Measurements from ENCODE around the gene MYRFL.

Gene MYRFL

GRCh38 chr12:70005864-70006618 lies 181.0 kb downstream of the MYRFL start:
- no peak overlapping the region for H3K27ac ChIP-seq (replicated peaks; ENCODE audit: low read length)
- no peaks in the 10 kb centered on the region for H3K79me1 ChIP-seq (ENCODE audit: low read depth, low read length)
- no peak overlapping the region for H3K4me2 ChIP-seq (ENCODE audit: insufficient read depth, low read length, poor library complexity, severe bottlenecking)
- H2BK5ac ChIP-seq (ENCODE audit: low read length), result no peak overlapping the region
- no peak overlapping the region for H3K9ac ChIP-seq (ENCODE audit: low read depth, low read length, poor library complexity)
- H3K23ac ChIP-seq (ENCODE audit: low read depth, low read length, poor library complexity), result no peak overlapping the region
- no peak overlapping the region for H3K4ac ChIP-seq (ENCODE audit: low read length)
- H3K4me1 ChIP-seq (ENCODE audit: control insufficient read depth in 2 of 2, insufficient read depth in 1 of 2, low read depth in 1 of 2, low read length in 2 of 2), result peaks cover 0 to 4% of the 10 kb centered on the region in 2 donors
- no peak for DNase-seq (ENCODE audit: low spot score)
- peak overlapping the region; percentile 76 for H2BK15ac ChIP-seq (ENCODE audit: low read length)
- peak overlapping the region; percentile 34 for H2AK5ac ChIP-seq (ENCODE audit: low read depth, low read length)
- H2BK120ac ChIP-seq (ENCODE audit: low read depth, low read length), result no peak overlapping the region
- no peak overlapping the region for H2BK12ac ChIP-seq (ENCODE audit: low read length)
- H3K14ac ChIP-seq (ENCODE audit: low read length), result peak overlapping the region; percentile 87
- H3K4me3 ChIP-seq (ENCODE audit: low read length in 2 of 2), result no peak overlapping the region
- H3K36me3 ChIP-seq (replicated peaks in 1 of 2; ENCODE audit: control insufficient read depth in 2 of 2, insufficient read depth in 2 of 2, low read length in 2 of 2), result no peaks in the 10 kb centered on the region
- no peak overlapping the region for H4K8ac ChIP-seq (ENCODE audit: low read depth, low read length)
- H3K18ac ChIP-seq (ENCODE audit: low read length), result peak overlapping the region; percentile 54
- H2AFZ ChIP-seq (ENCODE audit: low read length), result no peak overlapping the region
- H3K27me3 ChIP-seq (ENCODE audit: control insufficient read depth in 3 of 3, insufficient read depth in 3 of 3, low read depth in 1 of 3, low read length in 3 of 3), result no peaks in the 10 kb centered on the region
- H4K91ac ChIP-seq (ENCODE audit: low read depth, low read length, poor library complexity), result no peak overlapping the region
- peaks cover 0 to 6% of the 10 kb centered on the region in 2 donors for H3K9me3 ChIP-seq (replicated peaks in 1 of 2; ENCODE audit: control insufficient read depth in 2 of 2, insufficient read depth in 1 of 2, low read depth in 1 of 2, low read length in 2 of 2)
- no CpG with 5 or more reads among the region's 2 CpGs for WGBS, 2 donors (ENCODE audit: extremely low coverage in 2 of 2, insufficient read length in 2 of 2, insufficient replicate concordance in 1 of 2)

DNA sequence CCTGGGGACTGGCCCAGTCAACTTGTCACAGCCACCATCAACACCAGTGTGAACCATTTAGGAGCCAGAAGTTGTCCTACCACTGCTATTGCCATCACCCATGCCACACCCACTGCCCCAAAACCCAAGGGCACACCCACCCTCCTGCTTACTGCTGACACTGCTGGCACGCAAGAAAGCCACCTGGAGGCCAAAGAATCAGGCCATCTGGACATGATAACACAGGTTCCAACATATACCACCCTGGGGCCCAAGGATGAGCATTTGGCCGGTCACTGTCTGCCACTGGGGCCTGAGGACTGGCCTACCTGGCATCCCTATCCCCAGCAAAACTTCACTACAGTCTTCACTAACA lies 181.6 kb downstream of the MYRFL start:
- Histone ChIP-seq H3K4ac (ENCODE audit: low read length) (no peak overlapping the region), H2BK12ac (ENCODE audit: low read length) (no peak overlapping the region), H4K91ac (ENCODE audit: low read depth, low read length, poor library complexity) (no peak overlapping the region), H3K18ac (ENCODE audit: low read length) (no peak overlapping the region), H2AK5ac (ENCODE audit: low read depth, low read length) (peak overlapping the region; percentile 34), H2BK5ac (ENCODE audit: low read length) (no peak overlapping the region), H3K4me2 (ENCODE audit: insufficient read depth, low read length, poor library complexity, severe bottlenecking) (no peak overlapping the region), H4K8ac (ENCODE audit: low read depth, low read length) (no peak overlapping the region), H3K27me3 (ENCODE audit: control insufficient read depth in 3 of 3, insufficient read depth in 3 of 3, low read depth in 1 of 3, low read length in 3 of 3) (no peaks in the 10 kb centered on the region), H3K9ac (ENCODE audit: low read depth, low read length, poor library complexity) (no peak overlapping the region), H2AFZ (ENCODE audit: low read length) (no peak overlapping the region), H3K14ac (ENCODE audit: low read length) (no peak overlapping the region), H3K4me1 (ENCODE audit: control insufficient read depth in 2 of 2, insufficient read depth in 1 of 2, low read depth in 1 of 2, low read length in 2 of 2) (peaks cover 0 to 4% of the 10 kb centered on the region in 2 donors), H2BK15ac (ENCODE audit: low read length) (peak overlapping the region; percentile 76), H3K23ac (ENCODE audit: low read depth, low read length, poor library complexity) (no peak overlapping the region), H3K36me3 (replicated peaks in 1 of 2; ENCODE audit: control insufficient read depth in 2 of 2, insufficient read depth in 2 of 2, low read length in 2 of 2) (no peaks in the 10 kb centered on the region), H3K79me1 (ENCODE audit: low read depth, low read length) (no peaks in the 10 kb centered on the region), H3K9me3 (replicated peaks in 1 of 2; ENCODE audit: control insufficient read depth in 2 of 2, insufficient read depth in 1 of 2, low read depth in 1 of 2, low read length in 2 of 2) (peaks cover 0 to 6% of the 10 kb centered on the region in 2 donors), H3K27ac (replicated peaks; ENCODE audit: low read length) (no peak overlapping the region), H3K4me3 (ENCODE audit: low read length in 2 of 2) (peak overlapping the region in 1 of 2 donors; percentile 56), H2BK120ac (ENCODE audit: low read depth, low read length) (no peak overlapping the region)
- DNase-seq (ENCODE audit: low spot score), result no peak
- WGBS, 2 donors (ENCODE audit: extremely low coverage in 2 of 2, insufficient read length in 2 of 2, insufficient replicate concordance in 1 of 2), result no CpG with 5 or more reads among the region's 2 CpGs

GRCh38 chr12:70007687-70008086 lies 182.7 kb downstream of the MYRFL start:
- Histone ChIP-seq H3K4ac (ENCODE audit: low read length) (no peak overlapping the region), H2BK15ac (ENCODE audit: low read length) (no peak overlapping the region), H2BK5ac (ENCODE audit: low read length) (no peak overlapping the region), H3K4me2 (ENCODE audit: insufficient read depth, low read length, poor library complexity, severe bottlenecking) (no peak overlapping the region), H4K91ac (ENCODE audit: low read depth, low read length, poor library complexity) (no peak overlapping the region), H3K4me3 (ENCODE audit: low read length in 2 of 2) (no peak overlapping the region), H3K27me3 (ENCODE audit: control insufficient read depth in 3 of 3, insufficient read depth in 3 of 3, low read depth in 1 of 3, low read length in 3 of 3) (no peaks in the 10 kb centered on the region), H4K8ac (ENCODE audit: low read depth, low read length) (no peak overlapping the region), H3K27ac (replicated peaks; ENCODE audit: low read length) (no peak overlapping the region), H2BK120ac (ENCODE audit: low read depth, low read length) (no peak overlapping the region), H3K18ac (ENCODE audit: low read length) (no peak overlapping the region), H2BK12ac (ENCODE audit: low read length) (no peak overlapping the region), H3K9me3 (replicated peaks in 1 of 2; ENCODE audit: control insufficient read depth in 2 of 2, insufficient read depth in 1 of 2, low read depth in 1 of 2, low read length in 2 of 2) (peaks cover 0 to 6% of the 10 kb centered on the region in 2 donors), H3K79me1 (ENCODE audit: low read depth, low read length) (no peaks in the 10 kb centered on the region), H3K4me1 (ENCODE audit: control insufficient read depth in 2 of 2, insufficient read depth in 1 of 2, low read depth in 1 of 2, low read length in 2 of 2) (peaks cover 0 to 4% of the 10 kb centered on the region in 2 donors), H2AK5ac (ENCODE audit: low read depth, low read length) (no peak overlapping the region), H3K9ac (ENCODE audit: low read depth, low read length, poor library complexity) (no peak overlapping the region), H2AFZ (ENCODE audit: low read length) (no peak overlapping the region), H3K14ac (ENCODE audit: low read length) (no peak overlapping the region), H3K23ac (ENCODE audit: low read depth, low read length, poor library complexity) (no peak overlapping the region), H3K36me3 (replicated peaks in 1 of 2; ENCODE audit: control insufficient read depth in 2 of 2, insufficient read depth in 2 of 2, low read length in 2 of 2) (no peaks in the 10 kb centered on the region)
- no peak for DNase-seq (ENCODE audit: low spot score)
- no CpG with 5 or more reads among the region's 2 CpGs for WGBS, 2 donors (ENCODE audit: extremely low coverage in 2 of 2, insufficient read length in 2 of 2, insufficient replicate concordance in 1 of 2)
